NCI-H187 (cell line): ENCODE data around the gene ADGRD2.
"Not testable (repeated sequence)": the region's sequence is repeated elsewhere in the genome, so short reads cannot be mapped to it uniquely, and the experiment has no call there.

Source experiments
- DNase-seq, 2 experiments: peaks; one replicate each; lab custom pipeline; 2025; lab: John Stamatoyannopoulos, UW

ADGRD2 gene

GRCh38 chr9:124450241-124450924 lies at the start of gene ADGRD2:
Gene ADGRD2, plus strand, starts transcription at chr9:124450451. Its CDS starts 1,216 bp downstream, at chr9:124451667.
- no peak for DNase-seq

- DNase-seq = no peak
Observed at GRCh38 chr9:124403246-124403645, 47.0 kb upstream of the ADGRD2 start.

- no peak for DNase-seq
Observed at GRCh38 chr9:124409410-124409809, 40.8 kb upstream of the ADGRD2 start.

GRCh38 chr9:124410321-124410913 lies 39.8 kb upstream of the ADGRD2 start:
- no peak for DNase-seq

- no peak for DNase-seq
Observed at GRCh38 chr9:124411514-124412227, 38.6 kb upstream of the ADGRD2 start.

GRCh38 chr9:124412228-124412575 lies 38.0 kb upstream of the ADGRD2 start:
- DNase-seq = no peak

GRCh38 chr9:124414612-124415011 lies 35.6 kb upstream of the ADGRD2 start:
- DNase-seq = no peak

GRCh38 chr9:124415102-124415851 lies 35.0 kb upstream of the ADGRD2 start, which contains the start of gene PSMB7:
Gene PSMB7, minus strand, starts transcription at chr9:124415442. Its CDS starts 17 bp downstream, at chr9:124415425.
- peak; percentile 82 to 85 for DNase-seq

- no peak for DNase-seq
Observed at GRCh38 chr9:124415852-124416484, 34.3 kb upstream of the ADGRD2 start.

- DNase-seq = no peak
Observed at GRCh38 chr9:124419832-124420489, 30.3 kb upstream of the ADGRD2 start.

- DNase-seq = peak in 1 of 2 experiments; percentile 21
Observed at GRCh38 chr9:124420991-124421543, 29.2 kb upstream of the ADGRD2 start.

- no peak for DNase-seq
Observed at GRCh38 chr9:124423155-124423554, 27.1 kb upstream of the ADGRD2 start.

GRCh38 chr9:124423591-124423990 lies 26.7 kb upstream of the ADGRD2 start:
- DNase-seq = no peak

- not testable (repeated sequence) for DNase-seq
Observed at GRCh38 chr9:124425733-124426132, 24.5 kb upstream of the ADGRD2 start.

- no peak for DNase-seq
Observed at GRCh38 chr9:124426361-124426760, 23.9 kb upstream of the ADGRD2 start.

- no peak for DNase-seq
Observed at GRCh38 chr9:124427281-124427680, 23.0 kb upstream of the ADGRD2 start.

- no peak for DNase-seq
Observed at GRCh38 chr9:124428751-124429529, 21.3 kb upstream of the ADGRD2 start.

- DNase-seq = no peak
Observed at GRCh38 chr9:124429530-124429867, 20.8 kb upstream of the ADGRD2 start.

- DNase-seq = no peak
Observed at GRCh38 chr9:124436320-124436719, 13.9 kb upstream of the ADGRD2 start.

GRCh38 chr9:124437086-124437485 lies 13.2 kb upstream of the ADGRD2 start:
- DNase-seq = no peak
